ENCODE results near the gene ARTN.

ARTN gene

GRCh38 chr1:43949678-43950077 lies 16.1 kb downstream of the ARTN start:
- DNase-seq = no peak

- DNase-seq = no peak
These were observed 17.7 kb downstream of the ARTN start for GRCh38 chr1:43951021-43951985.

GRCh38 chr1:43952731-43953346 lies 19.2 kb downstream of the ARTN start:
- DNase-seq = no peak

GRCh38 chr1:43953361-43953760 lies 19.8 kb downstream of the ARTN start:
- DNase-seq = no peak

- no peak for DNase-seq
These were observed 20.4 kb downstream of the ARTN start for GRCh38 chr1:43954036-43954435.

- DNase-seq = no peak
These were observed 22.6 kb downstream of the ARTN start for GRCh38 chr1:43956234-43956633.

- no peak for DNase-seq
These were observed 23.9 kb downstream of the ARTN start for GRCh38 chr1:43957407-43958040.

- no peak for DNase-seq
These were observed 25.0 kb downstream of the ARTN start for GRCh38 chr1:43958351-43959255.

- DNase-seq = no peak
These were observed 27.2 kb downstream of the ARTN start for GRCh38 chr1:43960798-43961197.

- no peak for DNase-seq
These were observed 28.1 kb downstream of the ARTN start for GRCh38 chr1:43961692-43962091.

GRCh38 chr1:43962324-43962723 lies 28.7 kb downstream of the ARTN start:
- no peak for DNase-seq

GRCh38 chr1:43963006-43963405 lies 29.4 kb downstream of the ARTN start:
- DNase-seq = no peak

- DNase-seq = no peak
These were observed 30.3 kb downstream of the ARTN start for GRCh38 chr1:43963890-43964289.

- DNase-seq = no peak
These were observed 31.7 kb downstream of the ARTN start for GRCh38 chr1:43965316-43965715.

GRCh38 chr1:43968348-43968948 lies 34.8 kb downstream of the ARTN start:
- peak; percentile 45 for DNase-seq

GRCh38 chr1:43969416-43969745 lies 35.8 kb downstream of the ARTN start:
- no peak for DNase-seq

GRCh38 chr1:43969746-43970466 lies 36.3 kb downstream of the ARTN start, which contains the start of gene DPH2:
Gene DPH2, plus strand, starts transcription at chr1:43970010. Its CDS starts 166 bp downstream, at chr1:43970176.
- peak; percentile 98 for DNase-seq

- DNase-seq = no peak
These were observed 36.9 kb downstream of the ARTN start for GRCh38 chr1:43970502-43970901.

- no peak for DNase-seq
These were observed 37.3 kb downstream of the ARTN start for GRCh38 chr1:43970911-43971310.

GRCh38 chr1:43971336-43971980 lies 37.9 kb downstream of the ARTN start:
- DNase-seq = no peak

- DNase-seq = no peak
These were observed 40.4 kb downstream of the ARTN start for GRCh38 chr1:43973981-43974442.
